ENCODE data around the gene TMEM107.

DNA sequence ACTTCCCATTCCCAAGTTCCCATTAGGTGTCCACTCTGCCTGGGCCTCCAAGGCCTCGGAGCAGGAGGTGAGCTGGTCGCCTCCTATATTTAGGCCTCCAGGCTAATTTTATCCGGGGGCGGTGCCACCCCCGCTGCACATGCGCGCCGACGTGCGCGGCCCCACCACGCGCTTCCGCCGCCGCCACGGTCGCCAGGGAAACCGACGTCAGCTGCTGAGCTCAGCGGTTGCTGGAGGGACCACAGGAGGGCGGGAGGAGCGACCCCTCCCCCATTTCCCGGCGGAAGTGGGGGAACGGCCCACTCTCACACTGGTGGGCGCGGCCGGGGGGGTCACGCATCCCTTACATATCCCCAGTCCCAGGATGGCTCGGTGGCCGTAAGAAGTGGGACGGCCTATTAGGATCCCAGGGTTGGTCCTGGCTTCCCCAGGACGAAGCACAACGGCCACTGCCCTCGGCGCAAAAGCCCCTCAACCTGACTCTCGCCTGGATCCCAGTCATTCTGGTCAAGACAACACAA lies 25.0 kb downstream of the TMEM107 start:
- TF ChIP-seq, protein P1, sequence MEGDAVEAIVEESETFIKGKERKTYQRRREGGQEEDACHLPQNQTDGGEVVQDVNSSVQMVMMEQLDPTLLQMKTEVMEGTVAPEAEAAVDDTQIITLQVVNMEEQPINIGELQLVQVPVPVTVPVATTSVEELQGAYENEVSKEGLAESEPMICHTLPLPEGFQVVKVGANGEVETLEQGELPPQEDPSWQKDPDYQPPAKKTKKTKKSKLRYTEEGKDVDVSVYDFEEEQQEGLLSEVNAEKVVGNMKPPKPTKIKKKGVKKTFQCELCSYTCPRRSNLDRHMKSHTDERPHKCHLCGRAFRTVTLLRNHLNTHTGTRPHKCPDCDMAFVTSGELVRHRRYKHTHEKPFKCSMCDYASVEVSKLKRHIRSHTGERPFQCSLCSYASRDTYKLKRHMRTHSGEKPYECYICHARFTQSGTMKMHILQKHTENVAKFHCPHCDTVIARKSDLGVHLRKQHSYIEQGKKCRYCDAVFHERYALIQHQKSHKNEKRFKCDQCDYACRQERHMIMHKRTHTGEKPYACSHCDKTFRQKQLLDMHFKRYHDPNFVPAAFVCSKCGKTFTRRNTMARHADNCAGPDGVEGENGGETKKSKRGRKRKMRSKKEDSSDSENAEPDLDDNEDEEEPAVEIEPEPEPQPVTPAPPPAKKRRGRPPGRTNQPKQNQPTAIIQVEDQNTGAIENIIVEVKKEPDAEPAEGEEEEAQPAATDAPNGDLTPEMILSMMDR (conservative IDR thresholded peaks at IDR 0.05 in 1 of 2, IDR thresholded peaks at IDR 0.05 in 1 of 2; ENCODE audit: extremely low read depth in 1 of 2, insufficient read depth in 1 of 2, low read depth in 1 of 2, low read length in 2 of 2) = no peak
- no peak for TF ChIP-seq EZH2 (IDR thresholded peaks at IDR 0.05; ENCODE audit: borderline replicate concordance, low read length)

Measured in mammary epithelial cell (primary cell).